ENCODE measurements around the gene SPATA25.
"Not testable (repeated sequence)": the region's sequence is repeated elsewhere in the genome, so short reads cannot be mapped to it uniquely, and the experiment has no call there.

The SPATA25 gene

GRCh38 chr20:45892049-45892825 is 4.8 kb upstream of the SPATA25 start:
- peak; percentile 11 for DNase-seq

GRCh38 chr20:45890985-45891983 is 3.9 kb upstream of the SPATA25 start, which contains the start of the genes CTSA and NEURL2:
CTSA (plus strand) TSS chr20:45891335; CDS start chr20:45891569, 234 bp downstream.
NEURL2 (minus strand) TSS chr20:45891208; CDS start chr20:45890991, 217 bp downstream.
- peak; percentile 92 for DNase-seq

DNA sequence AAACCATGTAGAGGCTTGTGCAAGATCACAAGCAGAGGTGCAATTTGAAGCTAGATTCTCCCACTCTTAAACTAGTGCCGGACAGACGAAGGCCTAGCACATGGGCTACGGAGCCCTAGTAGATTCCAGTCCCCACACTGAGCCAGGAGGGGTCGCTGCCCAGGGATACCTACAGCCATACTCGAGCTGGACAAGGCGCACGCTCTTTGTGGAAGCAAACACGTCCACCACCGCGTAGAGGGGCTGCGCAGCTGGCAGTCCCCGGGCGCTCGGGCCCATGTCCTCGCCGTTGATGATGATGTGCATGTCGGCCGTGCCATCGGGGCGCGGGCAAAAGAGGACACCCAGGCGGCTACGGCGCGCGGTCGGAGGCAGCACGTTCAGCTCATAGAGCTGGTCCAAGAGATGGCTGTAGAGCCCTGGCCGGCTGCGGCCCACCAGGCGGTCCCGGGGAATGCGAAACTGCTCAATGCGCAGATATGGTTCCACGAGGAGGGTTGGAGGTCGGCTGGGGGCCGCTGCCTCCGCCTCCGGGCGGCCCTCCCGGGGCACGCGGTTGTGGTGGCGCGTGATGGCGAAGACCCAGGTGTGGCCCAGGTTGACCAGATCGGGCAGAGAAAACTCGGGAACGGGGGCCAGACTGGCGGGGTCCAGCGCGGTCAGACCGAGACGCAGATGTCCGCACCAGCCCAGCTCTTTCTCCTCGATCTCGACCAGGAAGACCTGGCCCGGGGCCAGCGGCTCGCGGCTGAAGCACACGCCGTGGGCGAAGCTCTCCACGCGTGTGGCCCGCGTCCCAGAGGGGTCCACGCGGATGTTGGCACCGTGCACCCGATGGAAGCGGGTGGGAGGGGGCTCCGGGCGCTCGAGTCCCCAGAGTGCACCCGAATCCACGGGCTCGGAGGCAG is 2.9 kb upstream of the SPATA25 start:
- DNase-seq, result peak; percentile 81

DNA sequence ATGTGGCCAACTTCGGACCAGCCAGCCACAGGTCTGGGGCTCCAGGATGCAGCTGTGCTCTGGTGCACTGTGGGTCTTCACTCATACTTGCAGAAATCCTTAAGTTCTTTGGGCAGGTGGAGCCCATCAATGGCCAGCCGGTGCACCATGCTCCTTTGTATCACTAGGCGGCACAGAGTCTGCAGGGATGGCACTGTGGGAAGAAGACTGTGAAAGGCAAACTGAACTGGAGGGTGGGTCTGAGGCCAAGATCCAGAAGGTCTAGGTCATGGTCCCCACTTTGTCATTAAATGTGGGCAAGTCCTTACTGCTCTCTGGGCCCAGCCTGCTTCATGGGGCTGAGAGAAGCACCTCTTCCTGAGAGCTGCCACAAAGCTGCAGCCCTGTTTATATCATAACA is 1.3 kb upstream of the SPATA25 start:
- no peak for DNase-seq

GRCh38 chr20:45886590-45887345 is 654 bp downstream of the SPATA25 start:
- DNase-seq, result no peak

DNA sequence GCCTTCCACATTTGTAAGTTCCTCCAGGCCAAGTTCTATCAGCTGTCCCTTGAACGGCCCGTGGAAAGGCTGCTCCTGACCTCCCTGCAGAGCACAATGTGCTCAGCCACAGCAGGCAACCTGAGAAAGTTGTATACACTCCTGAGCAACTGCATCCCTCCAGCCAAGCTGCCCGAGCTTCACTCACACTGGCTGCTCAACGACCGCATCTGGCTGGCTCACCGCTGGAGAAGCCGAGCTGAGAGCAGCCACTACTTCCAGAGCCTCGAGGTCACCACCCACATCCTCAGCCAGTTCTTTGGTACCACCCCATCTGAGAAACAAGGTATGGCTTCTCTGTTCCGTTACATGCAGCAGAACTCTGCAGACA is 4.3 kb downstream of the SPATA25 start:
- DNase-seq, result no peak

GRCh38 chr20:45882469-45883099 is 4.8 kb downstream of the SPATA25 start:
- DNase-seq, result no peak

DNA sequence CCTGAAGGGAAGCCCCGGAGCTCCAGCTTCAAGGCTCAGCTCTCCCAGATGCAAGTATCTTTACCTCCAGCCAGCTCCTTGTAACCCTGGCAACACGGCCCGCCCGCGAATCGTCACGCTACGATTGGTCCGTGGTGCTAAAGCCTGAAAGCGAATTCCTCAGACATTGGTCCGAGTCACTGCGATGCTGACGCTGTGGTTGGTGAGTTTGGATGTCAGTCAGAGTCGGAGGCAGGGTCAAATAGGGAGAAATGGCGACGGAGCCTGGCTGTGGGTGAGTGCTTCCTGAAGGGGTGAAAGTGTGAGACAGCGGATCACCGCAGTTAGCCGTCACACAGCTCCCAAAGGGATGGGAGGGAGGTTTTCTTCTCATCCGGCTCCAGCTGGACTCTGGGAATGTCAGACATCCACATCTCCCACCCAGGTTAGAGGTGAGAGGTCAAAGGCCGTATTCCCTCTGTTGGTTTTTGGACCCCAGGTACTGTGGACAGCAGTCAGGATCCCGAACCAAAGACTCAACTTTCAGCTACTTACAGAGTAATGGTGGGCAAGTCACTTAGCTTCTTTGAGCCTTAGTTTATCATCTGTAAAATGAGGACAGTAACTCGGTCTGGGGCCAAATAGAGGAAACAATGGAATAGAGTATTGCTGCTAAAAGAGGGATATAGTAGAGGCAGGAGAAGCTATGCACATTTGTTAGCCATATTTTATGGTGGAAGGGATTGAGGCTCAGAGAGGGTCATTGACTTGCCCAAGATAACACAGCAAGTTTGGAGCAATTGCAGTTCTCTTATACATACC is 6.2 kb downstream of the SPATA25 start, which contains the start of gene ZSWIM1:
ZSWIM1 (plus strand) TSS at position 240 of the 801 bp plus-strand sequence. CDS start 1,366 bp downstream, outside the sequence.
- peak; percentile 99 for DNase-seq

- DNase-seq, result no peak
Measured at GRCh38 chr20:45878076-45878761, 9.2 kb downstream of the SPATA25 start.

- DNase-seq, result no peak
Measured at GRCh38 chr20:45874576-45874975, 12.8 kb downstream of the SPATA25 start.

DNA sequence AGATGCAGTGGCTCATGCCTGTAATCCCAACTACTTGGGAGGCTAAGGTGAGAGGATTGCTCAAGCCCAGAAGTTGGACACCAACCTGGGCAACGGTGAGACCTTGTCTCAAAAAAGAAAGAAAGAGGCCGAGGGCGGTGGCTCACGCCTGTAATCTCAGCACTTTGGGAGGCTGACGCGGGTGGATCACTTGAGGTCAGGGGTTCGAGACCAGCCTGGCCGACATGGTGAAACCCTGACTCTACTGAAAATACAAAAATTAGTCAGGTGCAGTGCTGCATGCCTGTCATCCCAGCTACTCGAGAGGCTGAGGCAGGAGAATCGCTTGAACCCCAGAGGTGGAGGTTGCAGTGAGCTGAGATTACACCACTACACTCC is 13.3 kb downstream of the SPATA25 start:
- DNase-seq, result not testable (repeated sequence)

- DNase-seq, result no peak
Measured at GRCh38 chr20:45873409-45874103, 13.9 kb downstream of the SPATA25 start.

GRCh38 chr20:45872626-45873025 is 14.8 kb downstream of the SPATA25 start:
- DNase-seq, result no peak

DNA sequence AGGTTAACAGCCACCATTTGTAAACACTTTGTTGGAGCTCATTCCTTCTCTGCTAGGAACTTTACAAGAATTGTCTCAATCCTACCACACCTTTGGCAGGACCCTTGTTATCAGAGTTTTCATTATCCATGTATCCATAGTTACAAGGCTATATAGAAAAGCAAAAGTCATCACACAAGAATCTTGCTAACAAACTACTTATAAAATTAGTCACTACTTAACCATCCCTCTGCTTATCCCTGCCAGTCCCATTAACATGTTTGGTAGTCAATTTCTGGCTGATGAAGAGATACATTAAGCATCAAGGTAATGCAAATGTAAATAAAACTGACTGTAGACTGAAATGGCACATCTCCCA is 19.6 kb downstream of the SPATA25 start:
- DNase-seq, result peak; percentile 60

GRCh38 chr20:45867136-45867818 is 20.1 kb downstream of the SPATA25 start:
- DNase-seq, result no peak

- no peak for DNase-seq
Measured at GRCh38 chr20:45866454-45866853, 21.0 kb downstream of the SPATA25 start.

DNA sequence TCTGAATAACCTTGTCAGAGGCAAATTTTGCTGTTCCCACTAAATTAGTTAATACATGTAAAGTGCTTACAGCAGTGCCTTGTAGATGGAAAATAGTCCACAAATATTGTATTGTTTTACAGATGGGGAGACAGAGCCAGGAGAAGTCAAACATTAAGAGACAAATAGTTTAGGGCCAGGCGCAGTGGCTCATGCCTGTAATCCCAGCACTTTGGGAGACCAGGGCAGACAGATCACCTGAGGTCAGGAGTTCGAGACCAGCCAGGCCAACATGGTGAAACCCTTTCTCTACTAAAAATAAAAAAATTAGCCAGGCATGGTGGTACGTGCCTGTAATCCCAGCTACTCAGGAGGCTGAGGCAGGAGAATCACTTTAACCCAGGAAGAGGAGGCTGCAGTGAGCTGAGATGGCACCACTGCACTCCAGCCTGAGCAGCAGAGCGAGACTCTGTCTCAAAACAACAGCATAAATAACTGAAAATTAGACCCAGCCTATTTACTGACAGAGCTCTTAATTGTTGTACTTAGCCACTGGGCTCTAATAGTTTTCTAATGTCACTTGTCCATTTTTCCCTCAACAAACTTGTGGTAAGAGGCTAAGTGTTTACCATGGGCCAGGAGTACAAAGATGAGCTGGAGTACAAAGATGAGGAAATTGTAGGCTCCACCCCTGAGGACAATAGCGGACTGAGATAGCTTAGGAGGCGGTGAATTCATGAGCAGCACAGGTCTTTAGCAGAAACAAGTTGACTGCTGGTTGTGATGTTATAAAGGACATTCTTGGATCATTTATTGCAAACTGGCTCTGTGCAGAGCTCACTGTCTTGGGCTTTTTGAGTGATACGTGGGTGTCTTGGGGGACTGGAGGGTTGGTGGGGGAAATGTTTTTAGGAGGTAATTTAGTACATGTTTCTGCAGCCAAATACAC is 23.6 kb downstream of the SPATA25 start:
- DNase-seq, result no peak

Measured in fibroblast of upper back skin (primary cell).